Measurements from ENCODE around the gene CUBN. TPM values are rescaled to one million over a fixed set of nuclear protein-coding genes. Genes with fewer than 3 reads are reported as not detected.

Gene CUBN
- total and polyA plus RNA-seq, 2 experiments from 2014 or later, result 0.41 to 0.65 TPM

DNA sequence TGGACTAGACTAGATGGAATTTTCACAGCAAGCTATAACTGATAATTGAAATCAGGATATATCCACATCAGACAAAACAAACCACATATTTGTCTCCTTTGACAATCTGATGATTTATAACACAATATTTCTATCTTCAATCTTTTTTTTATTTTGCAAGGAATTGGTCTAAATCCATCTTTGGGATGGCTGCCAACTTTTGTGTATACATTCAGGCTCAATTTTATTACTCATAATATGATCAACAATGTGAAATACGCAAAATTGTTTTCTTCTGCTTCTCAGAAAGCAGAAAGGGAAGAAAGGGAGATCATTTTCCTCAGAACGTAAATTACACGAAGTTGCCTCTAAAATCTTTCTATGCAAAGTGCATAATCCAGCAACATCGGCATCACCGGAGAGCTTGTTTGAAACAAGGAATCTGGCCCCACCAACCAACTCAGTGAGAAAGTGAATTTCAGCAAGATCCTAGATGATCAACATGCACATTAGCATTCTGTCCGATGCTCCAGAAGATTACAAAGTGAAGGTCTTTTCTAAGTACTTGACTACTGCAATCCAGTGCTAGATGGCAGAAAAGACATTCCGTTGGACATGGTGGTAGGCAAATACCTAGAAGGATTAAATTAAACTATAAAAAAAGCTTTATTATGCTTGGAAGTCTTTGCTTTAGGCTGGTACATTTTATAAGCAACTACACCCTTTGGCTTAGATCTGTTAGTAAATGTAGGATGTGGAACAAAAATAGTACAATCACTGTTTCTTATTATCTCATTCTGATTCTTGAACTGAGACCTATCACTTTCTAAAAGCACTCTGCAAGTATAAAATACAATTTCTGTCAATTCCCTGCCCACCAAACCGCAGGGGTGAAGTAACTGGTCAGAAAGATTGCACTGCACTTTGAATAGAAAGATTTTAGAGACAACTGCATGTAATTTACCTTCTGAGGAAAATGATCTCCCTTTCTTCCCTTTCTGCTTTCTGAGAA, 186.0 kb downstream of the CUBN start:
- in situ Hi-C loops (cut with MboI), result no loop called here
- Histone ChIP-seq H3K9me2 (ENCODE audit: insufficient read depth) (no peaks in the 10 kb centered on the region), H3K9ac (peak overlapping the region; percentile 71), H3K9me3 (ENCODE audit: low read depth) (no peaks in the 10 kb centered on the region), H3K36me3 (ENCODE audit: low read depth) (no peaks in the 10 kb centered on the region), H3K27me3 (replicated peaks; ENCODE audit: insufficient read depth) (no peaks in the 10 kb centered on the region), H3K4me2 (ENCODE audit: unreplicated experiment) (peak overlapping the region; percentile 82), H3F3A (ENCODE audit: insufficient read depth) (peaks cover 33% of the 10 kb centered on the region), H3K79me2 (ENCODE audit: insufficient read depth) (no peaks in the 10 kb centered on the region), H2AFZ (peak overlapping the region; percentile 83), H3K4me1 (ENCODE audit: insufficient read depth) (peaks cover 34% of the 10 kb centered on the region), H3K27ac (peak overlapping the region; percentile 85), H3K4me3 (peak overlapping the region; percentile 38), H4K20me1 (ENCODE audit: insufficient read depth) (no peaks in the 10 kb centered on the region)
- 11 to 13% methylated on average over 8 of the region's 8 CpGs for WGBS, 2 experiments (ENCODE audit: low coverage in 1 of 2, low lambda C conversion rate in 2 of 2, missing lambda C conversion rate in 2 of 2)
- peak; percentile 51 for DNase-seq
- TF ChIP-seq EZH2phosphoT487 (IDR thresholded peaks at IDR 0.05; ENCODE audit: insufficient read depth, low read depth), result no peak
- TF ChIP-seq EZH2 (IDR thresholded peaks at IDR 0.05; ENCODE audit: insufficient read depth, poor library complexity, severe bottlenecking), result no peak

DNA sequence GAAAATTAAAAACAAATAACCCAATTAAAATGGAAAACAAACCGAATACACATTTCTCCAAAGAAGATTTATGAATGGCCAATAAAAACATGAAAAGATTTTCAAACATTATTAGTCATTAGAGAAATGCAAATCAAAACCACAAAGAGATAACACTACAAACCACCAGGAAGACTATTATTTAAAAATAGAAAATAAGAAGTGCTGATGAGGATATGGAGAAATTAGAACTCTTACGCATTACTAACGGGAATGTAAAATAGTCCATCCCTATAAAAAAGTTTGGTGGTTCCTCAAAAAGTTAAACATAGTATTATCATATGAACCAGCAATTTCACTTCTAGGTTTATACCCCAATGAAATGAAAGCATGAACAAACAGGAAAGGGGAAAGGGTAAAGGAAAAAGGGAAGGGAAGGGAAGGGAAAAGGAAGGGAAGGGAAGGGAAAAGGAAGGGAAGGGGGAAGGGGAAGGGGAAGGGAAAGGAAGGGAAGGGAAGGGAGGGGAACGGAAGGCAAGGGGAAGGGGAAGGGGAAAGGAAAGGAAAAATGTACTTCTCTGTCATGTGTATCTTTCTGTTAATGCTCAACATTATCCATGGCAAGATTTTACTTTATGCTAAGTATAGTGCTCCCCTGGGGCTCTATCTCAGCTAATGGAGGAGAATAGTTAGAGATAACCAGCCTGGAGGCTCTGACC, 187.1 kb downstream of the CUBN start:
- Histone ChIP-seq H3K4me1 (ENCODE audit: insufficient read depth) (peaks cover 34% of the 10 kb centered on the region), H3F3A (ENCODE audit: insufficient read depth) (peaks cover 33% of the 10 kb centered on the region), H3K9me3 (ENCODE audit: low read depth) (no peaks in the 10 kb centered on the region), H3K9ac (no peak overlapping the region), H3K79me2 (ENCODE audit: insufficient read depth) (no peaks in the 10 kb centered on the region), H3K4me2 (ENCODE audit: unreplicated experiment) (peak overlapping the region; percentile 82), H3K27me3 (replicated peaks; ENCODE audit: insufficient read depth) (no peaks in the 10 kb centered on the region), H2AFZ (peak overlapping the region; percentile 25; the same call in 1 of the 2 replicates), H3K9me2 (ENCODE audit: insufficient read depth) (no peaks in the 10 kb centered on the region), H3K4me3 (no peak overlapping the region), H3K27ac (no peak overlapping the region), H3K36me3 (ENCODE audit: low read depth) (no peaks in the 10 kb centered on the region), H4K20me1 (ENCODE audit: insufficient read depth) (no peaks in the 10 kb centered on the region)
- in situ Hi-C loops (cut with MboI), result no loop called here
- WGBS, 2 experiments (ENCODE audit: low coverage in 1 of 2, low lambda C conversion rate in 2 of 2, missing lambda C conversion rate in 2 of 2), result 68 to 74% methylated on average over 3 to 4 of the region's 4 CpGs
- TF ChIP-seq EZH2phosphoT487 (IDR thresholded peaks at IDR 0.05; ENCODE audit: insufficient read depth, low read depth), result no peak
- TF ChIP-seq EZH2 (IDR thresholded peaks at IDR 0.05; ENCODE audit: insufficient read depth, poor library complexity, severe bottlenecking), result no peak
- DNase-seq, result no peak

DNA sequence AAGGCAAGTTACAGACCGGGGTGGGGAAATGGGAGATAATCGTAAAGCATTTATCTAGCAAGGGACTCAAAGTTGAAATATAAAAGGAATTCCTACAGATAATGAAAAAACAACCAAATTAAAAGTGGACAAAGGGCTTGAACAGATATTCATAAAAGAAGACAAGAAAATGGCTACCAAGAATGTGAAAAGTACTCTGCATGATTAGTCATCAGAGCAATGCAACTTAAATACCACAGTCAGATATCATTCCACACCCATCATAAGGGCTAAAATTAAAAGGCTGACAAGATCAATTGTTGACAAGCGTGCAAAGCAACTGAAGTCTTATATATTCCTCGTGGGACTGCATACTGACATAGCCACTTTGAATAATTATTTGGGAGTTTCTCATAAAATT, 187.7 kb downstream of the CUBN start:
- no peaks in the 10 kb centered on the region for H4K20me1 ChIP-seq (ENCODE audit: insufficient read depth)
- no peak overlapping the region for H3K4me2 ChIP-seq (ENCODE audit: unreplicated experiment)
- in situ Hi-C loops (cut with MboI), result no loop called here
- no peak overlapping the region for H3K4me3 ChIP-seq
- H3K4me1 ChIP-seq (ENCODE audit: insufficient read depth), result peaks cover 34% of the 10 kb centered on the region
- WGBS, 2 experiments (ENCODE audit: low coverage in 1 of 2, low lambda C conversion rate in 2 of 2, missing lambda C conversion rate in 2 of 2), result 95 to 97% methylated on average over 4 of the region's 4 CpGs
- peak; percentile 30 for DNase-seq
- no peak overlapping the region for H3K9ac ChIP-seq
- H3F3A ChIP-seq (ENCODE audit: insufficient read depth), result peaks cover 33% of the 10 kb centered on the region
- H3K27me3 ChIP-seq (replicated peaks; ENCODE audit: insufficient read depth), result no peaks in the 10 kb centered on the region
- no peaks in the 10 kb centered on the region for H3K79me2 ChIP-seq (ENCODE audit: insufficient read depth)
- no peak overlapping the region for H3K27ac ChIP-seq
- no peak overlapping the region for H2AFZ ChIP-seq
- H3K36me3 ChIP-seq (ENCODE audit: low read depth), result no peaks in the 10 kb centered on the region
- no peaks in the 10 kb centered on the region for H3K9me3 ChIP-seq (ENCODE audit: low read depth)
- no peaks in the 10 kb centered on the region for H3K9me2 ChIP-seq (ENCODE audit: insufficient read depth)
- TF ChIP-seq EZH2 (IDR thresholded peaks at IDR 0.05; ENCODE audit: insufficient read depth, poor library complexity, severe bottlenecking) (no peak), EZH2phosphoT487 (IDR thresholded peaks at IDR 0.05; ENCODE audit: insufficient read depth, low read depth) (no peak)

DNA sequence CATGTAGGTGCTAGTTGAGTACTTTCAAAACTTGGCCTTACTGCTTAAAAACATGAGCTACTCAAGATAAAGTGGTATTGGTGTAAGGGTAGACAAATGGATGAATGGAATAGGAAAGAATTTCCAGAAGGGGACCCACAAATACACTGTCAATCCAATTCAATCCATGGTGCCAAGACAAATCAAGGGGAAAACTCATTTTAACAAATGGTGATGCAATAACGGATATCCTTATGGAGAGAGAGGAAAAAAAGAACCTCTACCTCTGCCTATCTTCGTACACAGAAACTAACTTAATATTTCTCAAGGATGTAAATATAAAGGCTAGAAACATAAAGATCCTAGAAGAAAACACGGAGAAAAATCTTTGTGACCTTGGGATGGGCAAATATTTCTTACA, 188.5 kb downstream of the CUBN start:
- Histone ChIP-seq H3K4me2 (ENCODE audit: unreplicated experiment) (no peak overlapping the region), H3K4me1 (ENCODE audit: insufficient read depth) (peaks cover 32% of the 10 kb centered on the region), H3F3A (ENCODE audit: insufficient read depth) (peaks cover 32% of the 10 kb centered on the region), H3K9me3 (ENCODE audit: low read depth) (no peaks in the 10 kb centered on the region), H4K20me1 (ENCODE audit: insufficient read depth) (no peaks in the 10 kb centered on the region), H3K4me3 (no peak overlapping the region), H3K79me2 (ENCODE audit: insufficient read depth) (no peaks in the 10 kb centered on the region), H2AFZ (no peak overlapping the region), H3K27me3 (replicated peaks; ENCODE audit: insufficient read depth) (no peaks in the 10 kb centered on the region), H3K9ac (no peak overlapping the region), H3K27ac (no peak overlapping the region), H3K9me2 (ENCODE audit: insufficient read depth) (no peaks in the 10 kb centered on the region), H3K36me3 (ENCODE audit: low read depth) (no peaks in the 10 kb centered on the region)
- 93 to 98% methylated on average over 3 of the region's 3 CpGs for whole genome bisulfite sequencing, 2 experiments (ENCODE audit: low coverage in 1 of 2, low lambda C conversion rate in 2 of 2, missing lambda C conversion rate in 2 of 2)
- TF ChIP-seq EZH2phosphoT487 (IDR thresholded peaks at IDR 0.05; ENCODE audit: insufficient read depth, low read depth), result no peak
- TF ChIP-seq EZH2 (IDR thresholded peaks at IDR 0.05; ENCODE audit: insufficient read depth, poor library complexity, severe bottlenecking), result no peak
- in situ Hi-C loops (cut with MboI), result no loop called here
- DNase-seq, result no peak
